Upper lobe of left lung (tissue), 6 donors: Measurements from ENCODE around the gene CACNA2D1. TPM values are rescaled to one million over a fixed set of nuclear protein-coding genes. Genes with fewer than 3 reads are reported as not detected.

Source experiments
- ATAC-seq, 2 donors: fragments of 200-7000 bp; cut with Tn5 transposase; one replicate each; pipeline ENCODE4 v1.9.1; 2022; ENCODE audit warnings: mild to moderate bottlenecking in 2 of 2, moderate library complexity in 2 of 2; ENCODE audit not compliant: low FRiP score in 2 of 2
- DNase-seq, 2 donors: peaks; one replicate each; pipeline ENCODE4 v3.0.0-alpha.2; 2019 to 2020
- H3K27ac ChIP-seq, 4 donors: fragments of 200-600 bp; sonication (generic); one replicate each; pipeline ENCODE4 v1.5.1; 2016 to 2019
- H3K27me3 ChIP-seq, 4 donors: fragments of 200-600 bp; sonication (generic); one replicate each; pipeline ENCODE4 v1.5.1; 2017 to 2019
- H3K36me3 ChIP-seq, 4 donors: fragments of 200-600 bp; sonication (generic); one replicate each; pipeline ENCODE4 v1.5.1; 2016 to 2019
- H3K4me1 ChIP-seq, 4 donors: fragments of 200-600 bp; sonication (generic); one replicate each; pipeline ENCODE4 v1.5.1; 2018 to 2019
- H3K4me3 ChIP-seq, 4 donors: fragments of 200-600 bp; sonication (generic); one replicate each; pipeline ENCODE4 v1.5.1; 2017 to 2019; ENCODE audit warnings: mild to moderate bottlenecking in 2 of 4, moderate library complexity in 1 of 4
- H3K9me3 ChIP-seq, 4 donors: fragments of 200-600 bp; sonication (generic); one replicate each; pipeline ENCODE4 v1.5.1; 2018 to 2019
- CTCF ChIP-seq, 6 experiments: fragments of 450-650 bp in 4 of 6; fragments of 200-600 bp in 2 of 6; sonication (generic) in 2 of 6; IDR thresholded peaks; one replicate each; pipeline ENCODE4 v1.5.1; 2016 to 2019; ENCODE audit warnings: antibody characterized with exemption in 6 of 6
- EP300 ChIP-seq, 4 donors: sonication (generic); formaldehyde crosslinking; IDR thresholded peaks; one replicate each; pipeline ENCODE4 v1.5.1; 2017; ENCODE audit warnings: antibody characterized with exemption in 4 of 4, control low read depth in 2 of 4
- POLR2A ChIP-seq, 4 donors: fragments of 450-650 bp; IDR thresholded peaks; one replicate each; pipeline ENCODE4 v1.5.1; 2016 to 2017; ENCODE audit warnings: antibody characterized with exemption in 4 of 4, mild to moderate bottlenecking in 2 of 4
- POLR2AphosphoS5 ChIP-seq, 2 donors: sonication (generic); formaldehyde crosslinking; IDR thresholded peaks; one replicate each; pipeline ENCODE4 v1.5.1; 2017; ENCODE audit warnings: antibody characterized with exemption in 2 of 2
- WGBS, 2 donors: methylation state at CpG; one replicate each; pipeline ENCODE4 v1.1.5; 2017 to 2018; 5-methylcytosine and 5-hydroxymethylcytosine counted together
- total RNA-seq, 6 donors: library from RNA; depleted of rRNA in 4 of 6; stranded (reverse); fragments of >200 nt in 4 of 6; gene quantifications; one replicate each; pipeline versions ENCODE4 v1.1.0 to v1.2.1, GENCODE V29; 2016 to 2021
- donor health status: DM: no; HTN: no; CAD: no; lungs with moderate emphysema.
- donor health status: DM: no; HTN: yes; CAD: no; lungs with severe emphysema.

Gene CACNA2D1
- total RNA-seq, 6 donors from 2014 or later = 6.7 to 85.9 (median 9.6) TPM

DNA sequence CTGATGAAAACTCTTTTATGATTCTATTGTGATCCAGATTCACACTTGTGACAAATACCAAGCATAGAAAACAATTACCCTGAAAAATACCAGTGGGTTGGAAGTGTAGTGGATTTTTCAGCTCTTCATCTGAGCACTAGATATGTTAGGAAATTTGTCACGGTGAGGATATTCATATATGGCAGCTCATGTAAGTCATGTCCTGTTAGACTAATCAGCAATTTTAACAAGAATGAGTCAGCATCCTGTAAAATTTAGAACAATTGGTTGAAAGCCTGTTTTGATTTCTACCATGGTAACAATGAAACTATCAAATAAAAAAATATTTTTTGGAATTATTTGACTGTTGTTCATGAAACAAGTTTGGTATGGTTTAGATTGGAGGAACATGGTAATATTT lies 334.3 kb downstream of the CACNA2D1 start:
- no peak overlapping the region for H3K27ac ChIP-seq
- no peak overlapping the region for H3K4me3 ChIP-seq
- 43 to 44% methylated on average over 1 of the region's 1 CpG for WGBS, 2 donors
- no peak for TF ChIP-seq EP300 (IDR thresholded peaks at IDR 0.05)
- TF ChIP-seq POLR2AphosphoS5 (IDR thresholded peaks at IDR 0.05) = no peak
- no peak for TF ChIP-seq POLR2A (IDR thresholded peaks at IDR 0.05)
- no peak for TF ChIP-seq CTCF (IDR thresholded peaks at IDR 0.05)
- H3K4me1 ChIP-seq = no peaks in the 10 kb centered on the region
- no peaks in the 10 kb centered on the region for H3K27me3 ChIP-seq
- no peaks in the 10 kb centered on the region for H3K36me3 ChIP-seq
- no peaks in the 10 kb centered on the region for H3K9me3 ChIP-seq
- ATAC-seq (no peak), DNase-seq (no peak)

GRCh38 chr7:82106201-82106600 lies 337.4 kb downstream of the CACNA2D1 start:
- TF ChIP-seq POLR2AphosphoS5 (IDR thresholded peaks at IDR 0.05) = no peak
- TF ChIP-seq CTCF (IDR thresholded peaks at IDR 0.05) = no peak
- no peak for TF ChIP-seq EP300 (IDR thresholded peaks at IDR 0.05)
- no peak for TF ChIP-seq POLR2A (IDR thresholded peaks at IDR 0.05)
- ATAC-seq (no peak), DNase-seq (no peak)
- no peaks in the 10 kb centered on the region for H3K4me1 ChIP-seq
- H3K27me3 ChIP-seq = no peaks in the 10 kb centered on the region
- WGBS, 2 donors = 66 to 77% methylated on average over 3 of the region's 3 CpGs
- no peak overlapping the region for H3K4me3 ChIP-seq
- H3K9me3 ChIP-seq = no peaks in the 10 kb centered on the region
- H3K27ac ChIP-seq = no peak overlapping the region
- H3K36me3 ChIP-seq = no peaks in the 10 kb centered on the region

DNA sequence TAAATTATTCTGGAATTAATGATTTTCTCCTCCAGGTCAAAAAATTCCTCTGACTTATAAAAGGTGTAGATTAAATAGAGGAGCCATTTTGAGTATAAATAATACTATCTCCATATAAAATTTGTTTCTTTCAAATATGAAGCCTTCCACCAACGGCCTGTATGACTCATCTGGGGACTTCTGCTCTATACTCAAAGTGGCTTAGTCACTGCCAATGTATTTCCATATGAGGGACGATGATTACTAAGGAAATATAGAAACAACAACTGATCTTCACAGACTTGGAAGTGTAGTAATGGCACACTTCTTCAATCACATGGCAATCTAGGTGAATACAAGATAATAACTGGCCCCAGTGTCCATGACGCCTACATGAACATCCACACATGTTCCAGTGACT lies 338.1 kb downstream of the CACNA2D1 start:
- H3K36me3 ChIP-seq = no peaks in the 10 kb centered on the region
- no peaks in the 10 kb centered on the region for H3K9me3 ChIP-seq
- H3K27ac ChIP-seq = no peak overlapping the region
- DNase-seq = no peak
- H3K27me3 ChIP-seq = no peaks in the 10 kb centered on the region
- WGBS, 2 donors = 77 to 82% methylated on average over 3 of the region's 3 CpGs
- H3K4me3 ChIP-seq = no peak overlapping the region
- ATAC-seq = no peak
- H3K4me1 ChIP-seq = no peaks in the 10 kb centered on the region
- TF ChIP-seq EP300 (IDR thresholded peaks at IDR 0.05) (no peak), CTCF (IDR thresholded peaks at IDR 0.05) (no peak), POLR2A (IDR thresholded peaks at IDR 0.05) (no peak), POLR2AphosphoS5 (IDR thresholded peaks at IDR 0.05) (no peak)

- H3K4me1 ChIP-seq = no peaks in the 10 kb centered on the region
- H3K27me3 ChIP-seq = no peaks in the 10 kb centered on the region
- WGBS, 2 donors = 95 to 98% methylated on average over 2 of the region's 2 CpGs
- no peak for ATAC-seq
- DNase-seq = no peak
- no peak overlapping the region for H3K27ac ChIP-seq
- H3K9me3 ChIP-seq = no peaks in the 10 kb centered on the region
- TF ChIP-seq POLR2A (IDR thresholded peaks at IDR 0.05) (no peak), CTCF (IDR thresholded peaks at IDR 0.05) (no peak), EP300 (IDR thresholded peaks at IDR 0.05) (no peak), POLR2AphosphoS5 (IDR thresholded peaks at IDR 0.05) (no peak)
- no peaks in the 10 kb centered on the region for H3K36me3 ChIP-seq
- no peak overlapping the region for H3K4me3 ChIP-seq
Observed at GRCh38 chr7:82098414-82098813, 345.2 kb downstream of the CACNA2D1 start.

- Histone ChIP-seq H3K27ac (no peak overlapping the region), H3K4me3 (no peak overlapping the region), H3K36me3 (no peaks in the 10 kb centered on the region), H3K9me3 (no peaks in the 10 kb centered on the region), H3K27me3 (no peaks in the 10 kb centered on the region), H3K4me1 (no peaks in the 10 kb centered on the region)
- WGBS, 2 donors = 86 to 88% methylated on average over 4 of the region's 4 CpGs
- ATAC-seq (no peak), DNase-seq (no peak)
- TF ChIP-seq POLR2AphosphoS5 (IDR thresholded peaks at IDR 0.05) (no peak), CTCF (IDR thresholded peaks at IDR 0.05) (no peak), POLR2A (IDR thresholded peaks at IDR 0.05) (no peak), EP300 (IDR thresholded peaks at IDR 0.05) (no peak)
Observed at GRCh38 chr7:82091126-82091684, 352.4 kb downstream of the CACNA2D1 start.
